MCF 10A (cell line): ENCODE measurements around the gene PPP2R5C. TPM values are rescaled to one million over a fixed set of nuclear protein-coding genes. Genes with fewer than 3 reads are reported as not detected.

ENCODE experiments used
- BruUV-seq: library from RNA; stranded (reverse); fragments of 400-500 nt; replicated peaks from 2 replicates; lab custom pipeline; 2021; lab: Mats Ljungman, UMichigan
- CTCF ChIA-PET: fragments of 300-600 bp; sonication (Branson Sonifier 250); formaldehyde crosslinking; extraction: SDS; loops from one replicate; lab custom pipeline; 2021; ENCODE audit warnings: antibody characterized with exemption, inconsistent platforms; lab: Yijun Ruan, JAX
- POLR2A ChIA-PET: fragments of 300-600, 350-650 bp; sonication (Branson Sonifier 250); formaldehyde crosslinking; extraction: SDS; loops from one replicate; lab custom pipeline; 2020; ENCODE audit warnings: antibody characterized with exemption, inconsistent platforms; lab: Yijun Ruan, JAX
- DNase-seq: peaks from one replicate; pipeline ENCODE4 v3.0.0-alpha.2; 2018; ENCODE audit not compliant: unreplicated experiment
- H3K27ac Mint-ChIP-seq: one replicate; pipeline ENCODE4 v1.8.0; 2022; ENCODE audit warnings: mild to moderate bottlenecking, low read depth, mixed read lengths; ENCODE audit not compliant: unreplicated experiment
- H3K27me3 Mint-ChIP-seq: one replicate; pipeline ENCODE4 v1.8.0; 2022; ENCODE audit warnings: mixed read lengths; ENCODE audit not compliant: insufficient read depth, unreplicated experiment
- H3K36me3 Mint-ChIP-seq: one replicate; pipeline ENCODE4 v1.8.0; 2022; ENCODE audit warnings: mild to moderate bottlenecking, moderate library complexity, mixed read lengths; ENCODE audit not compliant: insufficient read depth, unreplicated experiment
- H3K4me1 Mint-ChIP-seq: one replicate; pipeline ENCODE4 v1.8.0; 2022; ENCODE audit warnings: mixed read lengths; ENCODE audit not compliant: insufficient read depth, unreplicated experiment
- H3K4me3 Mint-ChIP-seq: one replicate; pipeline ENCODE4 v1.8.0; 2022; ENCODE audit warnings: mild to moderate bottlenecking, moderate library complexity, mixed read lengths; ENCODE audit not compliant: unreplicated experiment
- H3K9me3 Mint-ChIP-seq: one replicate; pipeline ENCODE4 v1.8.0; 2022; ENCODE audit warnings: mixed read lengths; ENCODE audit not compliant: unreplicated experiment
- CTCF ChIP-seq: fragments of 200-600 bp; IDR thresholded peaks from one replicate; pipeline ENCODE4 v1.8.0; 2022; ENCODE audit warnings: antibody characterized with exemption, mild to moderate bottlenecking; ENCODE audit not compliant: unreplicated experiment
- intact Hi-C: fragments of 100-400 bp; cut with micrococcal nuclease; formaldehyde crosslinking; loops from 2 replicates; pipeline ENCODE4 v1.14.1; 2022
- total RNA-seq: library from RNA; stranded (reverse); gene quantifications from 2 replicates; pipeline ENCODE4 v1.2.3, GENCODE V29; 2022

Gene PPP2R5C
- total RNA-seq, 1 experiment from 2014 or later: 118 TPM

GRCh38 chr14:101824339-101824727 is 62.8 kb downstream of the PPP2R5C start:
- BruUV-seq: no TSS peak
- intact Hi-C loops: no loop called here
- Mint-ChIP-seq H3K9me3 (peaks cover 12% of the 10 kb centered on the region), H3K36me3 (peaks cover 52% of the 10 kb centered on the region), H3K4me3 (no peak overlapping the region), H3K4me1 (peaks cover 8% of the 10 kb centered on the region), H3K27ac (no peak overlapping the region), H3K27me3 (no peaks in the 10 kb centered on the region)
- no peak for TF ChIP-seq CTCF
- DNase-seq: no peak
- ChIA-PET POLR2A (interaction anchor here (1.4 to 1.6 kb wide), 3 partner anchors 9 to 21 kb away, joined by 5 to 7 read pairs (median 6); no protein-coding TSS in a partner anchor), CTCF (interaction anchor here (1.0 to 1.2 kb wide), 2 partner anchors 9 to 54 kb away, joined by 3 to 6 read pairs; no protein-coding TSS in a partner anchor)

GRCh38 chr14:101825797-101826196 is 64.3 kb downstream of the PPP2R5C start:
- peaks cover 8% of the 10 kb centered on the region for H3K4me1 Mint-ChIP-seq
- H3K27ac Mint-ChIP-seq: no peak overlapping the region
- DNase-seq: no peak
- intact Hi-C loops: no loop called here
- H3K4me3 Mint-ChIP-seq: no peak overlapping the region
- H3K27me3 Mint-ChIP-seq: no peaks in the 10 kb centered on the region
- ChIA-PET POLR2A (interaction anchor here (0.8 to 1.4 kb wide), 2 partner anchors 9 to 34 kb away, joined by 3 to 4 read pairs; no protein-coding TSS in a partner anchor), CTCF (no interaction called here)
- peaks cover 51% of the 10 kb centered on the region for H3K36me3 Mint-ChIP-seq
- BruUV-seq: no TSS peak
- H3K9me3 Mint-ChIP-seq: peaks cover 12% of the 10 kb centered on the region
- TF ChIP-seq CTCF: no peak

GRCh38 chr14:101826351-101826750 is 64.8 kb downstream of the PPP2R5C start:
- Mint-ChIP-seq H3K4me3 (no peak overlapping the region), H3K27me3 (no peaks in the 10 kb centered on the region), H3K4me1 (peaks cover 8% of the 10 kb centered on the region), H3K9me3 (peaks cover 12% of the 10 kb centered on the region), H3K27ac (no peak overlapping the region), H3K36me3 (peaks cover 51% of the 10 kb centered on the region)
- TF ChIP-seq CTCF: no peak
- ChIA-PET CTCF (no interaction called here), POLR2A (interaction anchor here (0.8 to 1.6 kb wide), 3 partner anchors 9 to 35 kb away, joined by 3 to 8 read pairs (median 4); no protein-coding TSS in a partner anchor)
- intact Hi-C loops: no loop called here
- DNase-seq: no peak
- BruUV-seq: no TSS peak

GRCh38 chr14:101827286-101827685 is 65.8 kb downstream of the PPP2R5C start:
- peaks cover 8% of the 10 kb centered on the region for H3K4me1 Mint-ChIP-seq
- BruUV-seq: no TSS peak
- peaks cover 12% of the 10 kb centered on the region for H3K9me3 Mint-ChIP-seq
- no peaks in the 10 kb centered on the region for H3K27me3 Mint-ChIP-seq
- ChIA-PET CTCF (no interaction called here), POLR2A (interaction anchor here (1.6 kb wide), 1 partner anchor 17 kb away, joined by 8 read pairs; no protein-coding TSS in a partner anchor)
- no peak overlapping the region for H3K4me3 Mint-ChIP-seq
- peaks cover 46% of the 10 kb centered on the region for H3K36me3 Mint-ChIP-seq
- TF ChIP-seq CTCF: no peak
- DNase-seq: no peak
- intact Hi-C loops: no loop called here
- no peak overlapping the region for H3K27ac Mint-ChIP-seq
